D721Med (cell line): Measurements from ENCODE around the gene ARL8B.

Source experiments
- DNase-seq: peaks from one replicate; pipeline ENCODE4 v3.0.0; 2011; ENCODE audit warnings: low spot score; ENCODE audit not compliant: insufficient read length
- FAIRE-seq: peaks from 2 replicates; lab custom pipeline; 2011; peaks lifted over from hg19 to GRCh38; lab: Jason Lieb, UNC
- TF ChIP-seq, protein P1 (sequence below): IDR thresholded peaks from 2 replicates; pipeline ENCODE4 v1.5.1; 2012; ENCODE audit warnings: mild to moderate bottlenecking, control low read depth; ENCODE audit not compliant: insufficient read depth; ENCODE audit errors: missing control alignments

Gene ARL8B

DNA sequence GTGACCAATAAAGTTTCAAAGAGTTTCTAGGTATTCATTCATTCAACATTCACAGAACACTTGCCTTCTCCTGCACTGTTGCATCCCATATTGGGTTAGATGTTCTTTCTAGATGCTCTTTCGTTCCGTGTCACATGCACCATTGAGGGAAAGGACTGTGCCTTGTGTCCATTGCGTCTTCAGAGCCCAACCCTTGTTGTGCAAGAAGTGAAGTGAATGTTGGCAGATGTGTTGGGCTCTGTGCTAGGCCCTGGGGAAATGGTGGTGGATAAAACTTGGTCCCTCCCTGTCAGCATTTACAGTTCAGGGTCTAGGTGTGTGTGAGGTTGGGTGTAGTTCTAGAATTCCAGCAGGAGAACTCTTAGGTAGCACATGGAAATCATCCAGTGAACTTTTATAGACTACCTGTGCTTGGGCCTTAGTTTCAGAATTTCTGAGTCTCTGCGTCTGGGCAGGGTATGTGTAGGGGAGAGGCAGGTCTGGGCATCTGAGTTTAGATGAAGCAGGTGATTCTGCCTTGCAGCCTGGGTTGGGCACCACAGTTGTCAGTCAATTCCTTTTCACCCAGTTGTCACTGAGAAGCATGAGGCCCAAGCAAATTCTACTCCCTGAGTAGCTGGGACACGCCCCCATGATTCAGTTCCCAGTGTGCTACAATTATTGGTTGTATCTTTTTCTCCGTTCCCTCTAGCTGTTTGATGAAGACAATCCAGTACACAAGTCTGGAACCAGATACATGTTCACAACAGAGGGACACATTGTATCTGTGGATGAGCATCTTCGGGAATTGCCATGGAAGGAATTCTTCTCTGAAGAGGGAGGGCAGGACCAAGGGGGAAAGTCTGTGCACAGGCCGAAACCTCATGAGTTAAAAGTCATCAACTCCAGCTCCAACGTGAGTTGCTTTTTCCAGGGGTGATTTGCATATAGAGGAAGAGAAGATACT, 90.8 kb downstream of the ARL8B start:
- FAIRE-seq (no peak), DNase-seq (no peak)
- TF ChIP-seq, protein P1, sequence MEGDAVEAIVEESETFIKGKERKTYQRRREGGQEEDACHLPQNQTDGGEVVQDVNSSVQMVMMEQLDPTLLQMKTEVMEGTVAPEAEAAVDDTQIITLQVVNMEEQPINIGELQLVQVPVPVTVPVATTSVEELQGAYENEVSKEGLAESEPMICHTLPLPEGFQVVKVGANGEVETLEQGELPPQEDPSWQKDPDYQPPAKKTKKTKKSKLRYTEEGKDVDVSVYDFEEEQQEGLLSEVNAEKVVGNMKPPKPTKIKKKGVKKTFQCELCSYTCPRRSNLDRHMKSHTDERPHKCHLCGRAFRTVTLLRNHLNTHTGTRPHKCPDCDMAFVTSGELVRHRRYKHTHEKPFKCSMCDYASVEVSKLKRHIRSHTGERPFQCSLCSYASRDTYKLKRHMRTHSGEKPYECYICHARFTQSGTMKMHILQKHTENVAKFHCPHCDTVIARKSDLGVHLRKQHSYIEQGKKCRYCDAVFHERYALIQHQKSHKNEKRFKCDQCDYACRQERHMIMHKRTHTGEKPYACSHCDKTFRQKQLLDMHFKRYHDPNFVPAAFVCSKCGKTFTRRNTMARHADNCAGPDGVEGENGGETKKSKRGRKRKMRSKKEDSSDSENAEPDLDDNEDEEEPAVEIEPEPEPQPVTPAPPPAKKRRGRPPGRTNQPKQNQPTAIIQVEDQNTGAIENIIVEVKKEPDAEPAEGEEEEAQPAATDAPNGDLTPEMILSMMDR: no peak

DNA sequence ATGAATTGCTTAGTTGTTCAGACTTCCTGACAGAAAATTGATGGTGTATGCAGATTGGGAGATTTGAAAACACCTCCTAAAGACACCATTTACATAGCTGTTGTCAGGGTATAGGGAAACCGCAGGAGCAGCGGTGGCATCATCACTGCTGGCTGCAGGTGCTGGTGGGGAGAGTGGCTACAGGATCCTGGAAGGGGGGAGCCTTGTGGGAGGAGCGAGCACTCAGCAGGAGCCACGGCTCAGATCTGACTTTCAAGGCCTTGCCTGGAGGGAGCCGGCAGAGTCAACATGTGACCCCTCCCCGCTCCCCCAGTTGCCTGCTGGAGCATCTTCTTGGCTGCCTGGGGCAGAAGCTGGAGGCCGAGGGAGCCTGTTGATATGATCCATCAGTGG, 91.5 kb downstream of the ARL8B start:
- DNase-seq: no peak
- TF ChIP-seq, protein P1: no peak
- no peak for FAIRE-seq

DNA sequence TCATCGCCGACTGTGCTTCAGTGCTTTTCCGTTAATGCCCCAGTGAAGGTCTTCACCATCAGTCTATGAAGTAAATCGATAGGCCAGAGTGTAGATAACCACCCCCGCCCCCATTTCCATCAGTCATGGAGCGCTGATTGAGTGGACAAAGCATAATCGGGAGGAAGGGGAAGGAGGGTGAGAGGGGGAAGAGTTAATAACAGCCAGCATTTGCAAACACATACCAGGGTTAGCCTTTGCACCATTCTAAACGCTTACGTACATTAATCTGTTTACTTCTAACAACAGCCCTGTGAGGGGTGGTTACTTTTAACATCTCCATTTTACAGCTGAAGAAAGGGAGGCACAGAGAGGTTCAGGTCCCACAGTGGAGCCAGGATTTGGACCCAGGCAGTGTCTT, 92.3 kb downstream of the ARL8B start:
- TF ChIP-seq, protein P1: no peak
- DNase-seq (no peak), FAIRE-seq (no peak)

DNA sequence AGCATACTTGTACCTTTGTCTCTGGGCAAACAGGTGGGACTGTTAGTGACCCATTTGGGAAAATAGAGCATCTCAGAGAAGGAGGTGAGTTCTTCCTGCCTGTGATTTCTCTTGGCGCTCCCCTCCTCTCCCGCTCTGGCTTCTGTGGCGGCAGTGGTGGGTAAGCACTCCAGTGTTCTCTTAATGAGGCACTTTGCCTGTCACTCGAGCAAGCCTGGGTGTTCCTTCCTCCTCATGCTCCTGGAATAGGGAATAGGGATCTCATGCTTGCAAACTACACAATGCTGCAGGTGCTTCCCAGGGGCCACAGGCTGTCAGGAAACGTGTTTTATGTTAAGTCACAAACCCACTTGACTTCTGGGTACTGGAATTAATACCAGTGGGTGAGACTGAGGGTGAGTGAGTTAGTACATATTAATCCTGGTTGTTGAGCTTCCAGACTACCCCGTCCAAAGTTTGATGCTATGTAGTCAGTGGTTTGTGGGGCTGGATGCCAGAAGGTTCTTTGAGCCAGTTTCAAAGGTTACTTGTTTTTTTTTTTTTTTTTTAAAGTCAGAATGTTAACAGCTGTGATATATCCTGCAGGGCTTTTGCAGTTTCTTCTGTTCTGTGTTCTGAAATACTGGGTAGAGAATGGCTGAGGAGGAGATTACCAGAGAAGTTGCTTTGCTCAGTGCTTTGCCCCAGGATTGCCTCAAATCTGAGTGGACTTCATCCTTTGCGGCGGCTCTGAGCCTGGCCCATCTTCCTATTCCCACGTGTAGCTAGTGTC, 95.9 kb downstream of the ARL8B start:
- DNase-seq: no peak
- no peak for FAIRE-seq
- TF ChIP-seq, protein P1: no peak

DNA sequence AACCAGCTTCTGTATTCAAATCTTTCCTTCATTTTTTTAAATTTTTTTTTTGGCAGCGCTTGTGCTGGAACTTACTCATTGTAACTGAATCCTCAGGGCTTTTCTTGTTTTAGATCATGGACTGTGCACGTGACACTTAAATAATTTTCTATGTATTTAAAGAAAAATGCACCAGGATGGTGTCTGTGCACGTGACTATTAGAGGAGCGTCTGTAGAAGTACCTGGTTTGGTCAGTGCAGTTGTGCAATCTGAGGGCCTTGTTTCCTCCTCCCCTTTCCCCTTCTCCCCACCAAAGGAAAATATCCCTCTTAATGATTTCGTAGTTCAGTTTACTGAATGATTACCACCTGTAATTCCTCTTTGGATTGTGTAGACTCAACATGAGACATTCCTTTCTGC, 96.7 kb downstream of the ARL8B start:
- no peak for FAIRE-seq
- TF ChIP-seq, protein P1: no peak
- no peak for DNase-seq

DNA sequence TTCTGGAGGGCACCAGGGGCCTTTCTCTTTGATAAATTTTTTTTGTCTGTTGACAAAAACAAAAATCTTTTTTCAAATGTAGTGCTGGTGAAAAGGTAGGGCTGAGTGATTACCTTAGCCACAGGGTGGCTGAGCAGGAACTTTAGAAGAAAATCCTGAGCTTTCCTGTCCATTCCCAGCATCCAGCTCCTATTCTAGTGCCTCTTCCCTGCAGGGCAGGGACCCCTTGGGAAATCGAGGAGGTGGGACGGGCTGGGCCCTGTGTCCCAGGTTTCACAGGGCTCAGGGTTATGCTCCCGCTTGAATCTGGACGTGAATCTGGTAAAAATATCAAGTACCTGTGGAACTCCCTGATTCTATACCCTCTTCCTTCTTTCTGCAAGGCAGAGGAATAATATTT, 97.1 kb downstream of the ARL8B start:
- DNase-seq (no peak), FAIRE-seq (no peak)
- TF ChIP-seq, protein P1: no peak
